ENCODE results near the gene MYH10. TPM values are rescaled to one million over a fixed set of nuclear protein-coding genes. Genes with fewer than 3 reads are reported as not detected.

MYH10 gene
- total RNA-seq, 1 experiment from 2014 or later: 251 TPM

DNA sequence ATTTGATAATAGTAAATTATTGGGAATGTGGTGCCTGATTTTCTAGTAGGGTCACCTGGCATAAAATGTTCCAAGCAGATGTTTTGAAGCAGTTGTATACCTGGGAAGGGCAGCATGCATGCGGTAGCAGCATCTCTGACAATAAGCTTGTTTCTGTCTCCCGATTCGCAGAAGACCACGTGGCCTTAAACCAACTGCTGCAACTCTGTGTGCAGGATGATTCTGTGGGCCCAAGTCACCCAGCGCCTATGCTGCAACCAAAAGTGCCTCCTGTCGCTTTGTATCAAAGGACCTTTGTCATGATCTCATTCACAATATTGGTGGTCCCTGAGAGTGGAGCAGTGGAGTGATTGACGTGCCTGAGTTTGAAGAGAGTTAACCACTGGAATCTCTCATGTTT is 186.8 kb downstream of the MYH10 start:
- H3K4me1 ChIP-seq (ENCODE audit: insufficient read depth, low read length): no peaks in the 10 kb centered on the region
- H3T11ph ChIP-seq (ENCODE audit: low read length): no peak overlapping the region
- WGBS (ENCODE audit: extremely low coverage, insufficient read length, low lambda C conversion rate): no CpG with 5 or more reads among the region's 7 CpGs
- H3K14ac ChIP-seq (ENCODE audit: insufficient read depth, low read length): no peak overlapping the region
- H2BK20ac ChIP-seq (ENCODE audit: low read depth, low read length, poor library complexity, severe bottlenecking): no peak overlapping the region
- H4K20me1 ChIP-seq (ENCODE audit: control insufficient read depth, insufficient read depth, insufficient read length): no peaks in the 10 kb centered on the region
- no peak overlapping the region for H2BK120ac ChIP-seq (ENCODE audit: low read depth, low read length, poor library complexity, severe bottlenecking)
- TF ChIP-seq, protein P1, sequence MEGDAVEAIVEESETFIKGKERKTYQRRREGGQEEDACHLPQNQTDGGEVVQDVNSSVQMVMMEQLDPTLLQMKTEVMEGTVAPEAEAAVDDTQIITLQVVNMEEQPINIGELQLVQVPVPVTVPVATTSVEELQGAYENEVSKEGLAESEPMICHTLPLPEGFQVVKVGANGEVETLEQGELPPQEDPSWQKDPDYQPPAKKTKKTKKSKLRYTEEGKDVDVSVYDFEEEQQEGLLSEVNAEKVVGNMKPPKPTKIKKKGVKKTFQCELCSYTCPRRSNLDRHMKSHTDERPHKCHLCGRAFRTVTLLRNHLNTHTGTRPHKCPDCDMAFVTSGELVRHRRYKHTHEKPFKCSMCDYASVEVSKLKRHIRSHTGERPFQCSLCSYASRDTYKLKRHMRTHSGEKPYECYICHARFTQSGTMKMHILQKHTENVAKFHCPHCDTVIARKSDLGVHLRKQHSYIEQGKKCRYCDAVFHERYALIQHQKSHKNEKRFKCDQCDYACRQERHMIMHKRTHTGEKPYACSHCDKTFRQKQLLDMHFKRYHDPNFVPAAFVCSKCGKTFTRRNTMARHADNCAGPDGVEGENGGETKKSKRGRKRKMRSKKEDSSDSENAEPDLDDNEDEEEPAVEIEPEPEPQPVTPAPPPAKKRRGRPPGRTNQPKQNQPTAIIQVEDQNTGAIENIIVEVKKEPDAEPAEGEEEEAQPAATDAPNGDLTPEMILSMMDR (conservative IDR thresholded peaks at IDR 0.05): no peak
- no peak overlapping the region for H3K56ac ChIP-seq (ENCODE audit: insufficient read length, low read depth, low read length)
- H3K9ac ChIP-seq (ENCODE audit: extremely low read depth, insufficient read length, low read length): no peak overlapping the region
- Mint-ChIP-seq H3K27me3 (ENCODE audit: low read depth) (no peaks in the 10 kb centered on the region), H3K36me3 (ENCODE audit: insufficient read depth in 1 of 3, low read depth in 3 of 3) (peaks cover 10 to 29% (median 22%) of the 10 kb centered on the region in 3 experiments; a peak in 6 of 7 replicates), H3K27ac (peak overlapping the region in 2 of 3 experiments; percentile 36 to 41; a peak in 3 of 7 replicates), H3K4me3 (no peak overlapping the region), H3K9me3 (no peaks in the 10 kb centered on the region), H3K4me1 (peaks cover 10 to 15% of the 10 kb centered on the region in 2 experiments; a peak in 3 of 4 replicates)
- no peak overlapping the region for H2BK12ac ChIP-seq (ENCODE audit: insufficient read length, low read depth, low read length)
- no peak overlapping the region for H3K4ac ChIP-seq (ENCODE audit: low read depth, low read length)
- no peak overlapping the region for H2BK15ac ChIP-seq (ENCODE audit: low read depth, low read length)
- no peak overlapping the region for H2BK5ac ChIP-seq (ENCODE audit: insufficient read length, low read length)
- no peaks in the 10 kb centered on the region for H3K9me3 ChIP-seq (ENCODE audit: control insufficient read depth, low read depth, low read length)
- no peak overlapping the region for H3K27ac ChIP-seq (ENCODE audit: insufficient read length, low read depth, low read length)
- no peak overlapping the region for H4K5ac ChIP-seq (ENCODE audit: insufficient read length, low read depth, low read length)
- no peak overlapping the region for H4K91ac ChIP-seq (ENCODE audit: insufficient read length, low read depth, low read length)
- H3K23me2 ChIP-seq (ENCODE audit: insufficient read length, low read depth, low read length, poor library complexity, severe bottlenecking): no peaks in the 10 kb centered on the region
- no peaks in the 10 kb centered on the region for H3K27me3 ChIP-seq (ENCODE audit: insufficient read depth, low read length)
- no peak overlapping the region for H3K4me2 ChIP-seq (ENCODE audit: insufficient read depth, insufficient read length, low read length)
- H3K23ac ChIP-seq (ENCODE audit: insufficient read length, low read depth, low read length): no peak overlapping the region
- H3K79me2 ChIP-seq (ENCODE audit: insufficient read depth, low read length): peaks cover 11% of the 10 kb centered on the region; the same call in 1 of the 2 replicates
- DNase-seq: no peak
- no peak overlapping the region for H2AK5ac ChIP-seq (ENCODE audit: insufficient read length, low read length)
- H2AFZ ChIP-seq (ENCODE audit: low read length): no peak overlapping the region
- H4K8ac ChIP-seq (replicated peaks; ENCODE audit: insufficient read length, low read depth, low read length): no peak overlapping the region
- peaks cover 2% of the 10 kb centered on the region for H3K79me1 ChIP-seq (ENCODE audit: insufficient read depth, low read depth, low read length, poor library complexity, severe bottlenecking)
- no peak overlapping the region for H3K18ac ChIP-seq (ENCODE audit: insufficient read length, low read depth, low read length)
